ENCODE measurements around the gene DNASE1L2. TPM values are rescaled to one million over a fixed set of nuclear protein-coding genes. Genes with fewer than 3 reads are reported as not detected.

The DNASE1L2 gene
- total and polyA plus RNA-seq, 11 donors = 0.12 to 0.51 (median 0.34) TPM; not detected in 2

- TF ChIP-seq CTCF (IDR thresholded peaks at IDR 0.05) = no peak
- no peak for TF ChIP-seq POLR2A (IDR thresholded peaks at IDR 0.05)
- Histone ChIP-seq H3K36me3 (no peaks in the 10 kb centered on the region), H3K4me3 (no peak overlapping the region), H3K27me3 (peaks cover 8 to 45% (median 23%) of the 10 kb centered on the region in 9 donors), H3K4me1 (peaks cover 0 to 19% (median 8%) of the 10 kb centered on the region in 12 donors), H3K27ac (no peak overlapping the region), H3K9me3 (no peaks in the 10 kb centered on the region)
- intact Hi-C loops (cut with DNase I) = loop anchor here in 1 of 10 donors (10.0 kb wide), 1 partner anchor 297 kb away; no protein-coding TSS in a partner anchor
- WGBS, 4 donors = 81 to 89% (median 87%) methylated on average over 5 to 6 of the region's 6 CpGs
- DNase-seq (no peak), ATAC-seq (no peak)
These were observed 38.5 kb upstream of the DNASE1L2 start for GRCh38 chr16:2197765-2198164.

GRCh38 chr16:2198283-2198682 is 38.0 kb upstream of the DNASE1L2 start:
- TF ChIP-seq CTCF (IDR thresholded peaks at IDR 0.05) = no peak
- no peak for TF ChIP-seq POLR2A (IDR thresholded peaks at IDR 0.05)
- Histone ChIP-seq H3K9me3 (no peaks in the 10 kb centered on the region), H3K4me3 (no peak overlapping the region), H3K4me1 (peaks cover 0 to 19% (median 8%) of the 10 kb centered on the region in 12 donors), H3K36me3 (no peaks in the 10 kb centered on the region), H3K27ac (no peak overlapping the region), H3K27me3 (peaks cover 8 to 45% (median 23%) of the 10 kb centered on the region in 9 donors)
- WGBS, 4 donors = 63 to 78% (median 65%) methylated on average over 4 of the region's 4 CpGs
- ATAC-seq (no peak), DNase-seq (no peak)
- intact Hi-C loops (cut with DNase I) = loop anchor here in 1 of 10 donors (10.0 kb wide), 1 partner anchor 297 kb away; no protein-coding TSS in a partner anchor

DNA sequence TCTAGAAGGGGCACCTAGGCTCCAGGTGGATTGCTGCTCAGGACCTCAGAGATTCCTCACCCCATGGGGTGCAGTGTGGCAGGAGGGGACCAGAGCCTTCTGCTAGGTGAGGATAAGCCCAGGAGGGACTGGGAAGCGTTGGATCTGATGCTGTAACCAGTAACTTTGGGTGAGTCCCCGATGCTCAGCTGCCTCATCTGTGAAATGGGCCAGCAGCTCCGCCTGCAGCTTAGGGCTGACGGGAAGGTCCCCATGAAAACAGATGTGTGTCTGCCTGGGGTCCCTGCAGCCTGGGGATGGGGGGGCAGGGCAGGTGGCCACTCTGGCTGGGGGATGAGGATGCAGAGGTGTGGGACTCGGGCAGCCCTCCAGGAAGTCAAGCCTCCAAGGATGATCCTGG is 37.1 kb upstream of the DNASE1L2 start:
- no peak overlapping the region for H3K4me3 ChIP-seq
- intact Hi-C loops (cut with DNase I) = loop anchor here in 1 of 10 donors (10.0 kb wide), 1 partner anchor 296 kb away; no protein-coding TSS in a partner anchor
- 72 to 83% (median 78%) methylated on average over 2 to 5 of the region's 5 CpGs for WGBS, 4 donors
- peaks cover 8 to 42% (median 23%) of the 10 kb centered on the region in 9 donors for H3K27me3 ChIP-seq
- no peaks in the 10 kb centered on the region for H3K9me3 ChIP-seq
- no peak overlapping the region for H3K27ac ChIP-seq
- H3K4me1 ChIP-seq = peaks cover 0 to 19% (median 8%) of the 10 kb centered on the region in 12 donors
- no peak for ATAC-seq
- DNase-seq = no peak
- TF ChIP-seq CTCF (IDR thresholded peaks at IDR 0.05) = no peak
- no peak for TF ChIP-seq POLR2A (IDR thresholded peaks at IDR 0.05)
- H3K36me3 ChIP-seq = no peaks in the 10 kb centered on the region

DNA sequence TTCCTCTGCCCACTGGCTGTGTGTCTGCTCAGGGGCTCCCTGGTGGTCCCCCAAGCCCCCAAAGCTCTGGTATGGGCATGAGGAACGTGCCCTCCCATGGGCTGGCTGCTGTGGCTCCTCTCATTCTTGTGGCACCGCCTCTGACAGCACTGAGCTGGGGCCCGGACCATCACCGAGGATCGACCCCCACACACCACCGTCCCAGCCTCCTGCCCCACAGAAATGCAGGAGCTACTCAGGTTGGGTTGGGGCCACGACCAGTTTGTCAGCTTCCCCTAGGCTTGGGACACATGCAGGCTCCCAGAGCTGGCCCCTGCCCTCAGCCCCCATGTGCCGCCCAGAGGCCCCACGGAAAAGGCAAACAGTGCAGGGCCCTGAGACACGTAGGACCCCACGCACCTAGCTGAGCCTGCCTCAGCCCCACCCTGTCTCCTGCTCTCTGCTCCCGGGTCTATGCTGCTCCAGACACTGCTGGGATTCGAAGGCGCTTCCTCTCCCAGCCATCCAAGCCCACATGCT is 36.6 kb upstream of the DNASE1L2 start:
- intact Hi-C loops (cut with DNase I) = loop anchor here in 4 of 10 donors (5.0 to 10.0 kb wide), 3 partner anchors 37 to 295 kb away; partner anchors contain the start of gene TRAF7 (in 2 of the 4)
- H3K4me3 ChIP-seq = no peak overlapping the region
- TF ChIP-seq POLR2A (IDR thresholded peaks at IDR 0.05) = no peak
- TF ChIP-seq CTCF (IDR thresholded peaks at IDR 0.05) = no peak
- 67 to 73% (median 69%) methylated on average over 13 to 14 of the region's 14 CpGs for WGBS, 4 donors
- ATAC-seq (no peak), DNase-seq (no peak)
- peaks cover 8 to 37% (median 22%) of the 10 kb centered on the region in 9 donors for H3K27me3 ChIP-seq
- no peaks in the 10 kb centered on the region for H3K36me3 ChIP-seq
- no peak overlapping the region for H3K27ac ChIP-seq
- peaks cover 0 to 21% (median 10%) of the 10 kb centered on the region in 12 donors for H3K4me1 ChIP-seq
- no peaks in the 10 kb centered on the region for H3K9me3 ChIP-seq
